ENCODE results near the gene SP8. TPM values are rescaled to one million over a fixed set of nuclear protein-coding genes. Genes with fewer than 3 reads are reported as not detected.

SP8 gene
- total RNA-seq, 1 experiment from 2014 or later = 0.76 TPM

- CTCF ChIA-PET = no interaction called here
- no TSS peak for BruUV-seq (replicated peaks)
- POLR2A ChIA-PET = no interaction called here
Observed at GRCh38 chr7:20754001-20754400, 32.7 kb downstream of the SP8 start.

More at GRCh38 chr7:20754001-20754400, 32.7 kb downstream of the SP8 start:
- Histone ChIP-seq H3K4me1 (ENCODE audit: control insufficient read depth in 1 of 2, insufficient read depth in 2 of 2, low read length in 2 of 2) (no peaks in the 10 kb centered on the region), H3K27ac (ENCODE audit: low read depth, low read length) (no peak overlapping the region), H3K4me2 (ENCODE audit: low read length) (no peak overlapping the region), H3K9me2 (ENCODE audit: insufficient read depth) (no peaks in the 10 kb centered on the region), H3K4me3 (replicated peaks in 1 of 2; ENCODE audit: low read depth in 1 of 2, low read length in 2 of 2) (no peak overlapping the region), H3K9me3 (ENCODE audit: control insufficient read depth in 1 of 2, insufficient read depth in 1 of 2, low read depth in 1 of 2, low read length in 2 of 2) (no peaks in the 10 kb centered on the region), H3K9ac (ENCODE audit: low read length) (no peak overlapping the region), H2AFZ (ENCODE audit: low read depth, low read length, poor library complexity, severe bottlenecking) (no peak overlapping the region), H3K27me3 (ENCODE audit: insufficient read depth, low read length) (no peaks in the 10 kb centered on the region), H4K20me1 (ENCODE audit: insufficient read depth) (no peaks in the 10 kb centered on the region), H3K36me3 (ENCODE audit: control insufficient read depth in 1 of 2, insufficient read depth in 2 of 2, low read length in 2 of 2) (no peaks in the 10 kb centered on the region), H3K79me2 (ENCODE audit: insufficient read depth, low read length) (no peaks in the 10 kb centered on the region)
- DNase-seq (ENCODE audit: low read depth, low spot score) (no peak), ATAC-seq (no peak)
- TF ChIP-seq EZH2 (IDR thresholded peaks at IDR 0.05) (no peak), CTCF (IDR thresholded peaks at IDR 0.05 in 2 of 3, conservative IDR thresholded peaks at IDR 0.05 in 1 of 3; ENCODE audit: borderline replicate concordance in 1 of 3, insufficient read depth in 1 of 3, low read depth in 2 of 3, low read length in 2 of 3) (no peak), SP1 (IDR thresholded peaks at IDR 0.05; ENCODE audit: low read depth) (no peak), ATF3 (IDR thresholded peaks at IDR 0.05) (no peak), ZNF274 (IDR thresholded peaks at IDR 0.05; ENCODE audit: low read depth, low read length) (no peak), EZH2phosphoT487 (IDR thresholded peaks at IDR 0.05; ENCODE audit: borderline replicate concordance) (no peak), REST (IDR thresholded peaks at IDR 0.05; ENCODE audit: low read depth) (no peak), POLR2A (IDR thresholded peaks at IDR 0.05; ENCODE audit: borderline replicate concordance, extremely low read depth, insufficient read depth, insufficient read length) (no peak), ZBTB33 (IDR thresholded peaks at IDR 0.05; ENCODE audit: extremely low read depth, insufficient replicate concordance, low read length) (no peak), YY1 (IDR thresholded peaks at IDR 0.05; ENCODE audit: extremely low read depth, insufficient replicate concordance, low read depth, low read length) (no peak), MAX (IDR thresholded peaks at IDR 0.05) (no peak), TCF7L2 (IDR thresholded peaks at IDR 0.05; ENCODE audit: borderline replicate concordance, extremely low read depth, insufficient read depth, insufficient read length) (no peak), SIN3A (IDR thresholded peaks at IDR 0.05; ENCODE audit: low read depth) (no peak), ELF1 (IDR thresholded peaks at IDR 0.05; ENCODE audit: borderline replicate concordance, low read depth) (no peak), RAD21 (IDR thresholded peaks at IDR 0.05; ENCODE audit: low read depth) (no peak), CBX3 (IDR thresholded peaks at IDR 0.05; ENCODE audit: low read depth) (no peak), CEBPB (IDR thresholded peaks at IDR 0.05; ENCODE audit: low read depth) (no peak), ZFX (IDR thresholded peaks at IDR 0.05) (no peak), JUND (IDR thresholded peaks at IDR 0.05) (no peak)
- RAD21 ChIA-PET (ENCODE audit: low non-redundant PET in 1 of 2, low total read pairs in 2 of 2, uncharacterized antibody in 2 of 2, unreplicated experiment in 2 of 2) = no interaction called here
- intact Hi-C loops (cut with micrococcal nuclease) = no loop called here

All from HCT116 (cell line).